A673 (cell line): Measurements from ENCODE around the gene AXDND1. TPM values are rescaled to one million over a fixed set of nuclear protein-coding genes. Genes with fewer than 3 reads are reported as not detected.

ENCODE experiments used
- BruUV-seq: library from RNA; stranded (reverse); fragments of 400-500 nt; replicated peaks from 2 replicates; lab custom pipeline; 2021; lab: Mats Ljungman, UMichigan
- CTCF ChIA-PET: fragments of 300-600 bp; sonication (Branson Sonifier 250); formaldehyde crosslinking; loops from one replicate; lab custom pipeline; 2022; ENCODE audit warnings: antibody characterized with exemption; lab: Charles Lee
- POLR2A ChIA-PET: fragments of 300-600 bp; sonication (Branson Sonifier 250); formaldehyde crosslinking; loops from one replicate; lab custom pipeline; 2022; ENCODE audit warnings: antibody characterized with exemption; ENCODE audit not compliant: low non-redundant PET; lab: Charles Lee
- DNase-seq: peaks from one replicate; pipeline ENCODE4 v3.0.0-alpha.2; 2015; ENCODE audit warnings: low spot score
- H3K27ac ChIP-seq: fragments of 200-600 bp; sonication (generic); 2 replicates; pipeline ENCODE4 v1.5.1; 2016; ENCODE audit warnings: mixed run types, low read depth, mild to moderate bottlenecking, mixed read lengths, antibody characterized with exemption, low read length; ENCODE audit not compliant: poor library complexity, severe bottlenecking
- H3K27me3 ChIP-seq: fragments of 200-600 bp; sonication (generic); replicated peaks from 2 replicates; pipeline ENCODE4 v1.6.1; 2017; ENCODE audit warnings: mixed run types, low read depth, mild to moderate bottlenecking, mixed read lengths, antibody characterized with exemption, low read length; ENCODE audit not compliant: insufficient read depth, poor library complexity
- H3K36me3 ChIP-seq: fragments of 200-600 bp; sonication (generic); 2 replicates; pipeline ENCODE4 v1.6.1; 2016; ENCODE audit warnings: mixed run types, mild to moderate bottlenecking, mixed read lengths, antibody characterized with exemption, low read length; ENCODE audit not compliant: insufficient read depth, poor library complexity, severe bottlenecking
- H3K4me1 ChIP-seq: fragments of 200-600 bp; sonication (generic); 2 replicates; pipeline ENCODE4 v1.6.1; 2017; ENCODE audit warnings: mixed run types, mild to moderate bottlenecking, mixed read lengths, antibody characterized with exemption, low read length; ENCODE audit not compliant: insufficient read depth, poor library complexity, severe bottlenecking
- H3K4me3 ChIP-seq: fragments of 200-600 bp; sonication (generic); 2 replicates; pipeline ENCODE4 v1.5.1; 2016; ENCODE audit warnings: low read depth, mixed run types, mild to moderate bottlenecking, mixed read lengths, low read length; ENCODE audit not compliant: poor library complexity, severe bottlenecking
- H3K9me3 ChIP-seq: fragments of 200-600 bp; sonication (generic); 2 replicates; pipeline ENCODE4 v1.6.1; 2016; ENCODE audit warnings: mixed run types, low read depth, mild to moderate bottlenecking, mixed read lengths, antibody characterized with exemption, low read length; ENCODE audit not compliant: poor library complexity, severe bottlenecking
- CTCF ChIP-seq: fragments of 300-800, 200-600 bp; sonication (generic); conservative IDR thresholded peaks from 2 replicates; pipeline ENCODE4 v1.5.1; 2017; ENCODE audit warnings: low read depth, mild to moderate bottlenecking, antibody characterized with exemption, low read length, moderate library complexity, mixed read lengths
- EZH2 ChIP-seq: fragments of 200-600 bp; sonication (generic); IDR thresholded peaks from 2 replicates; pipeline ENCODE4 v1.6.1; 2017; ENCODE audit warnings: borderline replicate concordance, low read depth, mild to moderate bottlenecking, mixed read lengths, antibody characterized with exemption, low read length; ENCODE audit not compliant: poor library complexity, severe bottlenecking
- intact Hi-C: fragments of 100-400 bp; cut with micrococcal nuclease; formaldehyde crosslinking; loops from one replicate; pipeline ENCODE4 v1.10.0; 2022; ENCODE audit not compliant: unreplicated experiment
- total RNA-seq: library from RNA; stranded (reverse); gene quantifications from 2 replicates; pipeline ENCODE4 v1.2.3, GENCODE V29; 2021

Gene AXDND1
- total RNA-seq, 1 experiment from 2014 or later = not detected

- DNase-seq = no peak
- no peak for TF ChIP-seq EZH2
- no peak for TF ChIP-seq CTCF
- intact Hi-C loops = no loop called here
- no peaks in the 10 kb centered on the region for H3K27me3 ChIP-seq
- H3K9me3 ChIP-seq = no peaks in the 10 kb centered on the region
- no peak overlapping the region for H3K27ac ChIP-seq
- ChIA-PET POLR2A (no interaction called here), CTCF (no interaction called here)
- no peak overlapping the region for H3K4me3 ChIP-seq
- no TSS peak for BruUV-seq
- no peaks in the 10 kb centered on the region for H3K4me1 ChIP-seq
- no peaks in the 10 kb centered on the region for H3K36me3 ChIP-seq
These were observed 27.7 kb upstream of the AXDND1 start for GRCh38 chr1:179337942-179338560.

GRCh38 chr1:179340918-179341317, 24.9 kb upstream of the AXDND1 start:
- ChIA-PET POLR2A (no interaction called here), CTCF (interaction anchor here (1.0 kb wide), 1 partner anchor 46 kb away, joined by 3 read pairs; no protein-coding TSS in a partner anchor)
- Histone ChIP-seq H3K4me1 (no peaks in the 10 kb centered on the region), H3K27ac (no peak overlapping the region), H3K9me3 (no peaks in the 10 kb centered on the region), H3K4me3 (no peak overlapping the region), H3K27me3 (no peaks in the 10 kb centered on the region), H3K36me3 (no peaks in the 10 kb centered on the region)
- no TSS peak for BruUV-seq
- DNase-seq = no peak
- TF ChIP-seq EZH2 = no peak
- TF ChIP-seq CTCF = no peak
- intact Hi-C loops = no loop called here

DNA sequence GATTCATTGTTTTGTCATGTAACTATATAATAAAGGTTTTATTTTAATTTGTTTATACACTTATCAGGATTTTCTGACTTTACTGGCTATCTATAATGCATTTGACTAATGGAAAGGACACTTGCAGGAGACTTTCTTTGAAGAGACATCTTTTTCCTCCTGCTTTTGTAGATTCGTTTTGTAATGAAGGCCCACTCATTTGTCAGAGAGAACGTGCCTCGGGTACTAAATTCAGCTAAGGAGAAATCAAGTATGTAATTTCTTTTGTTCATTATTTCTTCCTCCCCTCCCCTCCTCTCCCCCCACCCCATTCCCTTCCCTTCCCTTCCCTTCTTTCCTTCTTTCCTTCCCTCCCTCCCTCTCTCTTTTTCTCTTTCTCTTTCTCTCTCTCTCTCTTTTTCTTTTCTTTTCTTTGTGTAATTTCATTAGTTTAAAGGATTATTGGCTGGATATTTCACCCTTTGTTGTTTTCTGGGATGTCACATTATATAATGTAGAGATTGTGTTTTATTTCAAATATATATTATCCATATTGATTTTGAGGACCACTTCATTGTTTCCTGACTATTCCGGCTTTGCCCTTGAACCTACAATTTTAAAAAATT, 23.7 kb upstream of the AXDND1 start:
- no TSS peak for BruUV-seq
- H3K36me3 ChIP-seq = no peaks in the 10 kb centered on the region

More for the DNA sequence above, 23.7 kb upstream of the AXDND1 start:
- TF ChIP-seq CTCF (no peak), EZH2 (no peak)
- CTCF ChIA-PET = no interaction called here
- H3K4me1 ChIP-seq = no peaks in the 10 kb centered on the region
- no peak for DNase-seq
- intact Hi-C loops = no loop called here
- H3K27me3 ChIP-seq = no peaks in the 10 kb centered on the region
- no peak overlapping the region for H3K4me3 ChIP-seq
- H3K9me3 ChIP-seq = no peaks in the 10 kb centered on the region
- H3K27ac ChIP-seq = no peak overlapping the region
- POLR2A ChIA-PET = no interaction called here
